SK-N-MC (cell line): ENCODE measurements around the gene FBXL17.

Experiments used
- DNase-seq: peaks from one replicate; pipeline ENCODE4 v3.0.0-alpha.2; 2011; ENCODE audit warnings: low read depth, low spot score
- H3K27ac ChIP-seq: fragments of 200-600 bp; sonication (generic); 2 replicates; pipeline ENCODE4 v1.5.1; 2016; ENCODE audit warnings: mixed run types
- H3K36me3 ChIP-seq: fragments of 200-600 bp; sonication (generic); 2 replicates; pipeline ENCODE4 v1.6.1; 2017; ENCODE audit warnings: antibody characterized with exemption, low read length, mixed read lengths; ENCODE audit not compliant: insufficient read depth
- H3K4me3 ChIP-seq: fragments of 200-600 bp; sonication (generic); 2 replicates; pipeline ENCODE4 v1.5.1; 2016
- H3K9ac ChIP-seq: fragments of 200-600 bp; sonication (generic); 2 replicates; pipeline ENCODE4 v1.8.0; 2017; ENCODE audit warnings: mixed run types, mixed read lengths; ENCODE audit not compliant: insufficient read length
- H3K9me3 ChIP-seq: fragments of 200-600 bp; sonication (generic); 2 replicates; pipeline ENCODE4 v1.6.1; 2017; ENCODE audit warnings: low read depth, mild to moderate bottlenecking, antibody characterized with exemption, low read length, moderate library complexity, mixed read lengths
- EZH2 ChIP-seq: fragments of 200-600 bp; sonication (generic); IDR thresholded peaks from one replicate; pipeline ENCODE4 v1.6.1; 2017; ENCODE audit warnings: antibody characterized with exemption
- FOXP2 ChIP-seq: optimal IDR thresholded peaks from 2 replicates; pipeline ENCODE3; 2011; ENCODE audit warnings: mild to moderate bottlenecking, moderate library complexity; ENCODE audit not compliant: insufficient read depth; ENCODE audit errors: extremely low read length, control extremely low read depth
- POLR2AphosphoS5 ChIP-seq: IDR thresholded peaks from 2 replicates; pipeline ENCODE4 v1.6.1; 2012; ENCODE audit warnings: mild to moderate bottlenecking, low read depth, low read length, borderline replicate concordance

Gene FBXL17

GRCh38 chr5:107809201-107810034, 572.5 kb downstream of the FBXL17 start:
- Histone ChIP-seq H3K9me3 (no peaks in the 10 kb centered on the region), H3K9ac (no peak overlapping the region), H3K27ac (no peak overlapping the region), H3K4me3 (no peak overlapping the region), H3K36me3 (no peaks in the 10 kb centered on the region)
- TF ChIP-seq POLR2AphosphoS5 (no peak), EZH2 (no peak), FOXP2 (no peak)
- no peak for DNase-seq
